NT2/D1 (cell line): ENCODE results near the gene AGPAT4.

Experiments
- DNase-seq: peaks from one replicate; pipeline ENCODE4 v3.0.0-alpha.2; 2011; ENCODE audit warnings: low read depth, low spot score
- H3K27me3 ChIP-seq: 2 replicates; pipeline ENCODE4 v1.6.0; 2011; ENCODE audit warnings: mild to moderate bottlenecking; ENCODE audit not compliant: insufficient read length, insufficient read depth
- H3K36me3 ChIP-seq: 2 replicates; pipeline ENCODE4 v1.6.1; 2011; ENCODE audit warnings: mild to moderate bottlenecking, low read length, mixed read lengths; ENCODE audit not compliant: insufficient read depth, insufficient read length
- H3K4me1 ChIP-seq: 2 replicates; pipeline ENCODE4 v1.5.1; 2011; ENCODE audit not compliant: insufficient read depth, insufficient read length
- H3K4me3 ChIP-seq: 2 replicates; pipeline ENCODE4 v1.5.1; 2011; ENCODE audit warnings: low read depth; ENCODE audit not compliant: insufficient read length
- H3K9ac ChIP-seq: 2 replicates; pipeline ENCODE4 v1.6.0; 2011; ENCODE audit warnings: low read depth; ENCODE audit not compliant: insufficient read length
- H3K9me3 ChIP-seq: 2 replicates; pipeline ENCODE4 v1.5.1; 2011; ENCODE audit warnings: mild to moderate bottlenecking, low read length; ENCODE audit not compliant: insufficient read depth
- SUZ12 ChIP-seq: IDR thresholded peaks from 2 replicates; pipeline ENCODE4 v1.6.1; 2011; ENCODE audit not compliant: insufficient read length, insufficient read depth; ENCODE audit errors: extremely low read depth
- YY1 ChIP-seq: IDR thresholded peaks from 2 replicates; pipeline ENCODE4 v1.6.1; 2011; ENCODE audit not compliant: insufficient read length, insufficient read depth
- ZNF274 ChIP-seq: IDR thresholded peaks from 2 replicates; pipeline ENCODE4 v1.6.1; 2011; ENCODE audit warnings: mild to moderate bottlenecking, low read depth, low read length

The AGPAT4 gene

GRCh38 chr6:161101517-161101916 is 172.3 kb downstream of the AGPAT4 start:
- H3K9ac ChIP-seq = no peak overlapping the region
- peaks cover 70% of the 10 kb centered on the region for H3K36me3 ChIP-seq
- H3K9me3 ChIP-seq = no peaks in the 10 kb centered on the region
- no peak for DNase-seq
- no peaks in the 10 kb centered on the region for H3K4me1 ChIP-seq
- H3K4me3 ChIP-seq = no peak overlapping the region
- no peaks in the 10 kb centered on the region for H3K27me3 ChIP-seq
- no peak for TF ChIP-seq ZNF274
- no peak for TF ChIP-seq YY1
- no peak for TF ChIP-seq SUZ12

DNA sequence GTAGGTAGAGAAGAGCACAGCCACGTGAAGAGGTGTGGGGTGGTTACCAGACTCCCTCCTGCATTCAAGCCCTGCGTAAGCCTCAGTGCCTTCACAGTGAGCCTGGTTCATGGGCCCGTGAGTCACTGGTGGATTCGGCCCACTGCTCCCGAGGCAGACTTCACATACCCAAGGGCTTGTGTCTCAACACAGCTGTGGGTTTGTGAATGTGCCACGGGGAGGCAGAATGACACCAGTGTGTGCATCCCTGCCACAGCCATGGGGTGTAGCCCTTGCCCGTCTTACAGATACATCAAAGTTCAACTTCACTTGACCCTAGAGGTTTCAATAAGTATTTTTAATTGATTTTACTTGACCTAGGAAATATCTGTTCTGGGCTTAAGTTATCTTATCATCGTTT is 173.8 kb downstream of the AGPAT4 start:
- no peaks in the 10 kb centered on the region for H3K4me1 ChIP-seq
- no peak for DNase-seq
- peaks cover 62% of the 10 kb centered on the region for H3K36me3 ChIP-seq
- H3K4me3 ChIP-seq = no peak overlapping the region
- H3K27me3 ChIP-seq = no peaks in the 10 kb centered on the region
- no peak for TF ChIP-seq YY1
- TF ChIP-seq SUZ12 = no peak
- TF ChIP-seq ZNF274 = no peak
- no peaks in the 10 kb centered on the region for H3K9me3 ChIP-seq
- no peak overlapping the region for H3K9ac ChIP-seq

GRCh38 chr6:161095916-161096315 is 177.9 kb downstream of the AGPAT4 start:
- H3K36me3 ChIP-seq = peaks cover 61% of the 10 kb centered on the region

GRCh38 chr6:161094955-161095354 is 178.9 kb downstream of the AGPAT4 start:
- Histone ChIP-seq H3K27me3 (no peaks in the 10 kb centered on the region), H3K9me3 (no peaks in the 10 kb centered on the region), H3K4me1 (no peaks in the 10 kb centered on the region), H3K36me3 (peaks cover 61% of the 10 kb centered on the region), H3K4me3 (no peak overlapping the region), H3K9ac (no peak overlapping the region)
- DNase-seq = no peak
- TF ChIP-seq SUZ12 (no peak), ZNF274 (no peak), YY1 (no peak)

More at GRCh38 chr6:161095916-161096315, 177.9 kb downstream of the AGPAT4 start:
- TF ChIP-seq YY1 (no peak), SUZ12 (no peak), ZNF274 (no peak)
- Histone ChIP-seq H3K27me3 (no peaks in the 10 kb centered on the region), H3K9me3 (no peaks in the 10 kb centered on the region), H3K4me3 (no peak overlapping the region), H3K4me1 (no peaks in the 10 kb centered on the region), H3K9ac (no peak overlapping the region)
- no peak for DNase-seq

DNA sequence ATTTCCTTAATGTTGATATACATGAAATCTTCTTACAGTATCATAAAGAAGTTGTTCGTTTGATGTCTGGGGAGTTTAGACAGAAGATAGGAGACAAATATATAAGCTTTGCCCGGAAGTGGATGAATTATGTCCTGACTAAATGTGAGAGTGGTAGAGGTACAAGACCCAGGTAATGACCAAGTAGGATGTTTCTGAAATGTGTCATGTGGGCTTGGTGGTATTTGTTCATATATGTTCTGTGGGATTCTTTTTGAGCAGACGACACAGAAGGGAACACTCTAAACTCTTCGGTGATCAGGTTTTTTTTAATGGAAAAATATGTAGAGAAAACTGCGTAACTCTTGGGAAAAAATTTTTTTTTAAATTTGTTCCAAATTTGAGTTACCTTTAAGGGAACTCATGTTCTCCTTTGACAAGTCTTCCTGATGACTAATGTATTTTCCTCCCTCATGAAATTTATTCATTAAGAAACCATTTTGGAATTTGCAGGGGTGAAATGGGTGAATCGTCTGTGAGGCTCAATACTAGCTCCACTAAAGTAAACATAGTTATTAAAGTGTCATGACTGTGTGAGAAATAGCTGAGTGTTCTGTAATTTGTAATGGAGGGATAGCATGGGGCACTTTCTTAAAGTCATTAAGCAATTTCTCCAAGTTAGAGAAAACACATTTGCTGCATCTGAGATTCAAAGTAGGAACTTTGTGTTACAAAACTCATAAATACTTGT is 181.7 kb downstream of the AGPAT4 start:
- Histone ChIP-seq H3K9me3 (no peaks in the 10 kb centered on the region), H3K4me3 (no peak overlapping the region), H3K27me3 (no peaks in the 10 kb centered on the region), H3K9ac (no peak overlapping the region), H3K4me1 (no peaks in the 10 kb centered on the region), H3K36me3 (peaks cover 67% of the 10 kb centered on the region)
- TF ChIP-seq ZNF274 = no peak
- TF ChIP-seq YY1 = no peak
- TF ChIP-seq SUZ12 = no peak
- no peak for DNase-seq

DNA sequence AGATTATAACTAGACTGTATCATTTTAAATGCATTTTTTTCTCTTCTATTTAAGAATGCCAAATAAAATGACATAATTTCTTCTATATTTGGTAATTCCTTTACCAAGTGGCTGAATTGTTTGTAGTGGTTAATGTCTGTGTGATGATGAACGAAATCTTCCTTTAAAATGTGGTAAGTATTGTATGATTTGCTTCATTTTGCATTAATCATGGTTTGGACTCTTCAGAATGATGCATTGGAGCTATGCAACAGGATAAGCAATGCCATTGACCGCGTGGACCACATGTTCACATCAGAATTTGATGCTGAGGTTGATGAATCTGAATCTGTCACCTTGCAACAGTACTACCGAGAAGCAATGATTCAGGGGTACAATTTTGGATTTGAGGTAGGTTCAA is 182.7 kb downstream of the AGPAT4 start:
- no peak for DNase-seq
- Histone ChIP-seq H3K9me3 (no peaks in the 10 kb centered on the region), H3K9ac (no peak overlapping the region), H3K4me1 (no peaks in the 10 kb centered on the region), H3K4me3 (no peak overlapping the region), H3K27me3 (no peaks in the 10 kb centered on the region), H3K36me3 (peaks cover 70% of the 10 kb centered on the region)
- TF ChIP-seq YY1 (no peak), ZNF274 (no peak), SUZ12 (no peak)

DNA sequence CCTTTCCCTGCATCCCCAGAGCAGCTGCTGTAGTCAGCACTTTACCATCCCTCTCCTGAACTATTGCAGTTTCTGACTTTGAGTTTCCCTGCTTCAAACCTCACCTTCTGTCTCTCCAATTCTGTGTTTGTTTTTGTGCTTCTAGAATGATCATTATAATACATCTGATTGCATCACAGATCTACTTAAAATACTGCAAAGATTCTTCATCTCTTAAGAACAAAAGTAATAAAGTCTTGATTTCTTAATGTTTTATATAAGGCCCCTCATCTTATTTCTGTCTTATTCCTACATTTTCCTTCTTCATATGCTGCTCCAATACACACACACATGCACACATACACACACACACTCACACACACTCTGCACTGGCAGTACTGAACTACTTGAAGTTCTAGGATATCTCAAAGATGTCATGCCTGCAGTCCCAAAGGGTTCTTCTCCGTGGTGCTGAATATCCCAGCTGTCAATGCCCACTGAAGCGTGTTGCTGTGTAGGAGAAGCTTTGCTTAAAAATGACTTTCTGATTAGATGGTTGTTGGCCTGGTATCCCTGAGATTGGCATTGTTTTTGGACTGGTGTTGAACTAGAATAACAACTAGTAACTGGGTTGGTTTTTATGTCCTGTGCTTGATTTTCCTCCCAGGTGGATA is 185.1 kb downstream of the AGPAT4 start:
- Histone ChIP-seq H3K4me3 (no peak overlapping the region), H3K27me3 (no peaks in the 10 kb centered on the region), H3K9ac (no peak overlapping the region), H3K36me3 (peaks cover 76% of the 10 kb centered on the region), H3K4me1 (no peaks in the 10 kb centered on the region), H3K9me3 (no peaks in the 10 kb centered on the region)
- no peak for TF ChIP-seq YY1
- no peak for TF ChIP-seq SUZ12
- no peak for TF ChIP-seq ZNF274
- DNase-seq = no peak
